ENCODE results near the gene IFT122. TPM values are rescaled to one million over a fixed set of nuclear protein-coding genes. Genes with fewer than 3 reads are reported as not detected.
A peak's percentile ranks its signal among the peaks of the same experiment; 100 is the strongest.

IFT122 gene
- total RNA-seq, 1 experiment from 2014 or later = 30.0 TPM

DNA sequence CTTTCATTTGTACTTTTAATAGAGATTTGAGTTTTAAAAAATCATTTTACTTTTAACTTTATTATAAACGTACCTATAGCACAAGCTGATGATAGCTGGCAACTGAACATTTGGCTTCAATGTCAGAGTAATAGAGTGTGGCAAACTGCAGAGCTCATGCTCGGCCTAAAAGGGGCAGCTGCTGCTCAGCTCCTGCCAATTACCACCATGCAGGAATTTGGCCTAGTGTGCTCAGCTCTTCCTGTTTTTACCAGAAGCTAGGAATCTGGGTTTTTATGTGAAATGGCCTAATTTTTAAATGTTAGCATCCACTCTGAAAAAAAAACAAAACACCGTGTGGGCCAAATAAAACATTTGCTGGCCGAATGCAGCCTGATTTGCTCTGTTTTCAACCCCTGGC lies 1.8 kb downstream of the IFT122 start:
- Histone ChIP-seq H3K9me3 (no peaks in the 10 kb centered on the region), H3K4me1 (peaks cover 38% of the 10 kb centered on the region), H3K36me3 (ENCODE audit: control insufficient read depth, insufficient read depth, low read length) (no peaks in the 10 kb centered on the region), H3K4me3 (ENCODE audit: low read depth, low read length) (no peak overlapping the region), H3K27me3 (replicated peaks; ENCODE audit: control insufficient read depth, insufficient read depth, low read length) (no peaks in the 10 kb centered on the region)
- Mint-ChIP-seq H3K36me3 (ENCODE audit: insufficient read depth, unreplicated experiment) (peaks cover 31% of the 10 kb centered on the region), H3K9me3 (ENCODE audit: unreplicated experiment) (no peaks in the 10 kb centered on the region), H3K4me1 (ENCODE audit: low read depth, unreplicated experiment) (peaks cover 40% of the 10 kb centered on the region), H3K27me3 (ENCODE audit: insufficient read depth, unreplicated experiment) (no peaks in the 10 kb centered on the region), H3K27ac (ENCODE audit: unreplicated experiment) (no peak overlapping the region), H3K4me3 (ENCODE audit: unreplicated experiment) (peak overlapping the region; percentile 90)
- POLR2A ChIA-PET = interaction anchor here (0.6 kb wide), 1 partner anchor 42 kb away, joined by 4 read pairs; no protein-coding TSS in a partner anchor
- DNase-seq = no peak
- no TSS peak for BruUV-seq (replicated peaks)
- CTCF ChIA-PET = no interaction called here
- intact Hi-C loops (cut with micrococcal nuclease; ENCODE audit: unreplicated experiment) = no loop called here
- TF ChIP-seq, protein P1, sequence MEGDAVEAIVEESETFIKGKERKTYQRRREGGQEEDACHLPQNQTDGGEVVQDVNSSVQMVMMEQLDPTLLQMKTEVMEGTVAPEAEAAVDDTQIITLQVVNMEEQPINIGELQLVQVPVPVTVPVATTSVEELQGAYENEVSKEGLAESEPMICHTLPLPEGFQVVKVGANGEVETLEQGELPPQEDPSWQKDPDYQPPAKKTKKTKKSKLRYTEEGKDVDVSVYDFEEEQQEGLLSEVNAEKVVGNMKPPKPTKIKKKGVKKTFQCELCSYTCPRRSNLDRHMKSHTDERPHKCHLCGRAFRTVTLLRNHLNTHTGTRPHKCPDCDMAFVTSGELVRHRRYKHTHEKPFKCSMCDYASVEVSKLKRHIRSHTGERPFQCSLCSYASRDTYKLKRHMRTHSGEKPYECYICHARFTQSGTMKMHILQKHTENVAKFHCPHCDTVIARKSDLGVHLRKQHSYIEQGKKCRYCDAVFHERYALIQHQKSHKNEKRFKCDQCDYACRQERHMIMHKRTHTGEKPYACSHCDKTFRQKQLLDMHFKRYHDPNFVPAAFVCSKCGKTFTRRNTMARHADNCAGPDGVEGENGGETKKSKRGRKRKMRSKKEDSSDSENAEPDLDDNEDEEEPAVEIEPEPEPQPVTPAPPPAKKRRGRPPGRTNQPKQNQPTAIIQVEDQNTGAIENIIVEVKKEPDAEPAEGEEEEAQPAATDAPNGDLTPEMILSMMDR (IDR thresholded peaks at IDR 0.05; ENCODE audit: insufficient read depth in 1 of 2, low read depth in 1 of 2, low read length in 1 of 2, severe bottlenecking in 1 of 2, unreplicated experiment in 1 of 2) = no peak

DNA sequence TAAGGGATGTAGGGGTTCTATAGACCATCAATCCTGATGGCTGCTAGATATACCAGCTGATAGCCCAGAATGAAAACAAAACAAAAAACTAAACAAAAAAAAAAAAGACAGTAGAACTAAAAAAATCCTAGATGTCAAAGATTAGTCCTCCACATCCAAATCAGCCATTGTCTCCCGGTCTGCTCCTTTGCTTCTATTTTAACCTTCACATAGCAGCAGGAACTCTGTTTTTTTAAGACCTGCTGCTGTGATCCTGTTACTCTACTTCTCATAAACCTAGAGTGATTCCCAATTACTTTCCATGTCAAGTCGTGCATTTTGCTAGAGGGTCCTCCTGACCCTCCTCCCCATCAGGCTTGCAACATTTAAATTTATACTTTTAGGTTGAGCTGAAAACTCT lies 2.5 kb downstream of the IFT122 start:
- Mint-ChIP-seq H3K27ac (ENCODE audit: unreplicated experiment) (no peak overlapping the region), H3K27me3 (ENCODE audit: insufficient read depth, unreplicated experiment) (no peaks in the 10 kb centered on the region), H3K4me3 (ENCODE audit: unreplicated experiment) (no peak overlapping the region), H3K36me3 (ENCODE audit: insufficient read depth, unreplicated experiment) (peaks cover 24% of the 10 kb centered on the region), H3K4me1 (ENCODE audit: low read depth, unreplicated experiment) (peaks cover 40% of the 10 kb centered on the region), H3K9me3 (ENCODE audit: unreplicated experiment) (no peaks in the 10 kb centered on the region)
- intact Hi-C loops (cut with micrococcal nuclease; ENCODE audit: unreplicated experiment) = no loop called here
- H3K4me3 ChIP-seq (ENCODE audit: low read depth, low read length) = no peak overlapping the region
- H3K36me3 ChIP-seq (ENCODE audit: control insufficient read depth, insufficient read depth, low read length) = no peaks in the 10 kb centered on the region
- BruUV-seq (replicated peaks) = no TSS peak
- TF ChIP-seq, protein P1 (IDR thresholded peaks at IDR 0.05; ENCODE audit: insufficient read depth in 1 of 2, low read depth in 1 of 2, low read length in 1 of 2, severe bottlenecking in 1 of 2, unreplicated experiment in 1 of 2) = no peak
- ChIA-PET CTCF (no interaction called here), POLR2A (no interaction called here)
- peaks cover 45% of the 10 kb centered on the region for H3K4me1 ChIP-seq
- no peaks in the 10 kb centered on the region for H3K27me3 ChIP-seq (replicated peaks; ENCODE audit: control insufficient read depth, insufficient read depth, low read length)
- no peaks in the 10 kb centered on the region for H3K9me3 ChIP-seq
- no peak for DNase-seq

DNA sequence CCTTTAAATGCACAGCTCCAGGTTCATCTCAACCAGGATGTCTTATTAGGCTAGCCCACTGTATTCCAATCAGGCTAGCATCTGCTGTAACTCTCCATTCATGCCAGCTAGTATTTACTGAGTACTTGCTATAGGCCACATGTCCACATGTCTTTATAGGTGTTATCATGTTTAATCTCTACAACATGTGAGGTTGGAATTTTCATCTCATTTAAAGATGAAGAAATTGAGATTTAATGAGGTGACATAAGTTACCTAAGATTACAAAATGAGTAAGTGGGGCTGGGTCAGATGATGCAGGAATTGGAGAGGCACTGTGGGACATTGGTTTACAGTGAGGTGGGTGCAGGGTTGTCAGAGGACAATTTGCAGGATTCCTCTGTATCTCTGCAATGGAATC lies 2.9 kb downstream of the IFT122 start:
- CTCF ChIA-PET = interaction anchor here (1.8 kb wide), 1 partner anchor 59 kb away, joined by 7 read pairs; no protein-coding TSS in a partner anchor

More for the DNA sequence above, 2.9 kb downstream of the IFT122 start:
- no peaks in the 10 kb centered on the region for H3K27me3 Mint-ChIP-seq (ENCODE audit: insufficient read depth, unreplicated experiment)
- no peaks in the 10 kb centered on the region for H3K9me3 Mint-ChIP-seq (ENCODE audit: unreplicated experiment)
- H3K36me3 Mint-ChIP-seq (ENCODE audit: insufficient read depth, unreplicated experiment) = peaks cover 23% of the 10 kb centered on the region
- Histone ChIP-seq H3K36me3 (ENCODE audit: control insufficient read depth, insufficient read depth, low read length) (no peaks in the 10 kb centered on the region), H3K4me3 (ENCODE audit: low read depth, low read length) (no peak overlapping the region), H3K4me1 (peaks cover 50% of the 10 kb centered on the region), H3K27me3 (replicated peaks; ENCODE audit: control insufficient read depth, insufficient read depth, low read length) (no peaks in the 10 kb centered on the region), H3K9me3 (no peaks in the 10 kb centered on the region)
- intact Hi-C loops (cut with micrococcal nuclease; ENCODE audit: unreplicated experiment) = no loop called here
- peak overlapping the region; percentile 17 for H3K27ac Mint-ChIP-seq (ENCODE audit: unreplicated experiment)
- TF ChIP-seq, protein P1 (IDR thresholded peaks at IDR 0.05; ENCODE audit: insufficient read depth in 1 of 2, low read depth in 1 of 2, low read length in 1 of 2, severe bottlenecking in 1 of 2, unreplicated experiment in 1 of 2) = no peak
- DNase-seq = no peak
- no TSS peak for BruUV-seq (replicated peaks)
- peaks cover 39% of the 10 kb centered on the region for H3K4me1 Mint-ChIP-seq (ENCODE audit: low read depth, unreplicated experiment)
- no peak overlapping the region for H3K4me3 Mint-ChIP-seq (ENCODE audit: unreplicated experiment)
- POLR2A ChIA-PET = no interaction called here
